Nucleus accumbens (tissue), 56 donors: Measurements from ENCODE around the gene PAK5.

Source experiments
- DNase-seq, 56 donors: peaks; one replicate each; lab custom pipeline; 2025; lab: John Stamatoyannopoulos, UW

Gene PAK5

GRCh38 chr20:9588706-9589105, 250.2 kb downstream of the PAK5 start:
- no peak for DNase-seq

GRCh38 chr20:9583151-9583550, 255.7 kb downstream of the PAK5 start:
- DNase-seq, result no peak

- DNase-seq, result no peak
These were observed 256.7 kb downstream of the PAK5 start for GRCh38 chr20:9582137-9582536.

- DNase-seq, result peak in 17 of 56 donors; percentile 6 to 68 (median 21)
These were observed 257.4 kb downstream of the PAK5 start for GRCh38 chr20:9581509-9581908.

- DNase-seq, result no peak
These were observed 260.3 kb downstream of the PAK5 start for GRCh38 chr20:9578594-9578993.

- DNase-seq, result peak in 11 of 56 donors; percentile 8 to 54 (median 29)
These were observed 261.5 kb downstream of the PAK5 start for GRCh38 chr20:9577397-9577796.

- DNase-seq, result no peak
These were observed 262.2 kb downstream of the PAK5 start for GRCh38 chr20:9576695-9577094.

- DNase-seq, result no peak
These were observed 263.0 kb downstream of the PAK5 start for GRCh38 chr20:9575836-9576235.

GRCh38 chr20:9574776-9575175, 264.1 kb downstream of the PAK5 start:
- DNase-seq, result no peak

GRCh38 chr20:9574181-9574580, 264.7 kb downstream of the PAK5 start:
- no peak for DNase-seq

- DNase-seq, result peak in 2 of 56 donors; percentile 8 to 22
These were observed 265.3 kb downstream of the PAK5 start for GRCh38 chr20:9573335-9574151.

GRCh38 chr20:9572670-9573069, 266.2 kb downstream of the PAK5 start:
- DNase-seq, result no peak

- DNase-seq, result no peak
These were observed 267.1 kb downstream of the PAK5 start for GRCh38 chr20:9571783-9572182.

GRCh38 chr20:9570612-9571011, 268.3 kb downstream of the PAK5 start:
- DNase-seq, result no peak

- no peak for DNase-seq
These were observed 271.9 kb downstream of the PAK5 start for GRCh38 chr20:9566977-9567376.

- DNase-seq, result no peak
These were observed 272.8 kb downstream of the PAK5 start for GRCh38 chr20:9565910-9566550.

- DNase-seq, result peak in 10 of 56 donors; percentile 17 to 46 (median 34)
These were observed 281.5 kb downstream of the PAK5 start for GRCh38 chr20:9557411-9557810.

GRCh38 chr20:9555781-9556180, 283.1 kb downstream of the PAK5 start:
- no peak for DNase-seq

- no peak for DNase-seq
These were observed 286.9 kb downstream of the PAK5 start for GRCh38 chr20:9551808-9552550.

GRCh38 chr20:9550871-9551270, 288.0 kb downstream of the PAK5 start:
- DNase-seq, result no peak

GRCh38 chr20:9550283-9550682, 288.6 kb downstream of the PAK5 start:
- DNase-seq, result peak in 1 of 56 donors; percentile 16
